Loucy (cell line): Measurements from ENCODE around the gene CYP2W1.

Source experiments
- EZH2phosphoT487 ChIP-seq: fragments of 200-600 bp; IDR thresholded peaks from 2 replicates; pipeline ENCODE4 v1.6.1; 2018; ENCODE audit warnings: antibody characterized with exemption, mild to moderate bottlenecking, moderate library complexity, borderline replicate concordance
- TF ChIP-seq, protein P1 (sequence below): fragments of 200-600 bp; sonication (generic); conservative IDR thresholded peaks from 2 replicates; pipeline ENCODE4 v1.5.1; 2014; ENCODE audit warnings: mild to moderate bottlenecking, antibody characterized with exemption, low read length

- TF ChIP-seq, protein P1, sequence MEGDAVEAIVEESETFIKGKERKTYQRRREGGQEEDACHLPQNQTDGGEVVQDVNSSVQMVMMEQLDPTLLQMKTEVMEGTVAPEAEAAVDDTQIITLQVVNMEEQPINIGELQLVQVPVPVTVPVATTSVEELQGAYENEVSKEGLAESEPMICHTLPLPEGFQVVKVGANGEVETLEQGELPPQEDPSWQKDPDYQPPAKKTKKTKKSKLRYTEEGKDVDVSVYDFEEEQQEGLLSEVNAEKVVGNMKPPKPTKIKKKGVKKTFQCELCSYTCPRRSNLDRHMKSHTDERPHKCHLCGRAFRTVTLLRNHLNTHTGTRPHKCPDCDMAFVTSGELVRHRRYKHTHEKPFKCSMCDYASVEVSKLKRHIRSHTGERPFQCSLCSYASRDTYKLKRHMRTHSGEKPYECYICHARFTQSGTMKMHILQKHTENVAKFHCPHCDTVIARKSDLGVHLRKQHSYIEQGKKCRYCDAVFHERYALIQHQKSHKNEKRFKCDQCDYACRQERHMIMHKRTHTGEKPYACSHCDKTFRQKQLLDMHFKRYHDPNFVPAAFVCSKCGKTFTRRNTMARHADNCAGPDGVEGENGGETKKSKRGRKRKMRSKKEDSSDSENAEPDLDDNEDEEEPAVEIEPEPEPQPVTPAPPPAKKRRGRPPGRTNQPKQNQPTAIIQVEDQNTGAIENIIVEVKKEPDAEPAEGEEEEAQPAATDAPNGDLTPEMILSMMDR = no peak
- no peak for TF ChIP-seq EZH2phosphoT487
Measured at GRCh38 chr7:1016577-1017531, 33.9 kb downstream of the CYP2W1 start.
